GM21737 (cell line): ENCODE measurements around the gene KIF16B.

Experiments used
- ATAC-seq: cut with Tn5 transposase; IDR thresholded peaks from one replicate; pipeline ENCODE4 v1.9.1; 2021; ENCODE audit warnings: mild to moderate bottlenecking, moderate library complexity; ENCODE audit not compliant: unreplicated experiment

The KIF16B gene

GRCh38 chr20:16311756-16312155, 261.5 kb downstream of the KIF16B start:
- ATAC-seq: no peak

DNA sequence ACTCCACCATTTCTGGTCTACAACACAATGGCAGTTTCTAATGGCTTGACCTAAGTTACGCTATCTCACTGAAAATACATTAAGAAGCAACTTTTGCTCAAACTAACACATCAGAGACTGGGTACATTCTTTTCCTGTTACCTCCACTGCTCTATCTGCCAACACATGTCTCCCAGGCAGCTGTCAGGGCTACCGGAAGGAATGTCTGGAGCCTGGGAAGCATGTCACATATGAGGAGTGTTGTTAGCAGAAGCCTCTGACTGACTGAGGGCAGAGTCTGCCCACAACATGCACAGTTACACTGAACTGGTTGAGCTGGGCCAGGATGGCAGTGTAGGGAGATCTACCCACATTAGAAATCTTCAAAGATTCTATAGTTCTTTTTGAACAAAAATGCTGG, 264.5 kb downstream of the KIF16B start:
- ATAC-seq: no peak

GRCh38 chr20:16302818-16303217, 270.4 kb downstream of the KIF16B start:
- ATAC-seq: no peak

GRCh38 chr20:16301986-16302385, 271.3 kb downstream of the KIF16B start:
- ATAC-seq: no peak

- ATAC-seq: no peak
Observed at GRCh38 chr20:16299897-16300296, 273.4 kb downstream of the KIF16B start.

- no peak for ATAC-seq
Observed at GRCh38 chr20:16296931-16297330, 276.3 kb downstream of the KIF16B start.

- no peak for ATAC-seq
Observed at GRCh38 chr20:16295534-16295933, 277.7 kb downstream of the KIF16B start.

- ATAC-seq: no peak
Observed at GRCh38 chr20:16293590-16293989, 279.7 kb downstream of the KIF16B start.

GRCh38 chr20:16292226-16292880, 280.9 kb downstream of the KIF16B start:
- ATAC-seq: no peak

- ATAC-seq: no peak
Observed at GRCh38 chr20:16290358-16290757, 282.9 kb downstream of the KIF16B start.

DNA sequence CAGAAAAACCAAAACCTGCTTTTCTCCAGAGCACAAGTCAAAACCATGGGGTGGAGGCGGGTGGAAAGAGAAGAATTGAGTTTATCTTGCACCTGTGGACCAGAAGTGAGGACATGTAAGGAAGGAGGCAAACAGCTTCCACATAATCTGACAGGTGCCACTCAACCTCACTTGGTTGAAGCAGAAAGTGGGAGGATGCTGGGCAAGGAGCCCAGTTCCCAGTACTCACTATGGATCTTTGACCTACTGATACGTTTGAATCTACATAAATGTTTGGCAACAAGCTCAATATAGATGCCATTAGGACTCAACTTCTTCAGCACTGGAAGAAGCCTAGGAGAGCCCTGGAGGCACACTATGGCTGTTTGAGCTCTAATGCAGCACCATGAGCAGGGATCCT, 285.5 kb downstream of the KIF16B start:
- ATAC-seq: no peak

- no peak for ATAC-seq
Observed at GRCh38 chr20:16286601-16287000, 286.6 kb downstream of the KIF16B start.

GRCh38 chr20:16284385-16285100, 288.7 kb downstream of the KIF16B start:
- no peak for ATAC-seq

- ATAC-seq: no peak
Observed at GRCh38 chr20:16283978-16284377, 289.3 kb downstream of the KIF16B start.

DNA sequence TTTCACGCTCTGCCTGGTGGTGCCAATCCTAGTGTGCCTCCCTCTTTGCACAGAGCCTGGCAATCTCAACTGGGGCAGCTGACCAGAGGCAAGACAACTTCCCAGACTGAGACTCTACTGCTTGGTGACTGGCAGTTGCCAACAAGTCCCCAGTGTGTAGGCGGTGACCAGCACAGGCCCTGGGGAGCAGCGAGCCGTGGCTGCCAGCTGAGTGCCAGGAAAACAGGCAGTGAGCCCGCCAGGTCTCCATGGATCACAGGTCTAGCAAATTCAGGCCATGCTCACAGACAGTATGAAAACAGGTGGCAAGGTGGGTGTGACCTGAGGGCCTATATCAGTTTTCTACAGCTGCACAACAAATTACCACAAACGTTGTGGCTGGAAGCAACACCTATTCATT, 289.9 kb downstream of the KIF16B start:
- ATAC-seq: no peak

DNA sequence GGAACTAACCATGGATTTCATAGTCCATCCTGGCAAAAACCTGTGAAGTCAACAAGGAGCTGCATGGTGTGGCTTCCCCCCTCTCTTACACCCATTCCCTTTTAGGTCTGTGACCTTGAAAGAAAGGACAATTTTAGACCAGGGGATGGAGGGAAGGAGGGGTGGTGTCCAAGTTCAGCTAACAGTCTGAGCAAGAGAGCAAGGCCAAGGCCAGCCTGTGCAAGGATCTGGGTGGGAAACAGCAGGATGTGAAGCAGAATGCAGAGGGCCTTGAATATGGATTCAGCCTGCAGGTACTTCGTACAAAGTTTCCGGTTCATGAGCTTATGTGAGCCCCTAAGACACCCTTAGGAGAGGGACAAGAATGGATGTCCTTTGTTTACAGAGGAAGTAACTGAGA, 293.0 kb downstream of the KIF16B start:
- ATAC-seq: no peak

DNA sequence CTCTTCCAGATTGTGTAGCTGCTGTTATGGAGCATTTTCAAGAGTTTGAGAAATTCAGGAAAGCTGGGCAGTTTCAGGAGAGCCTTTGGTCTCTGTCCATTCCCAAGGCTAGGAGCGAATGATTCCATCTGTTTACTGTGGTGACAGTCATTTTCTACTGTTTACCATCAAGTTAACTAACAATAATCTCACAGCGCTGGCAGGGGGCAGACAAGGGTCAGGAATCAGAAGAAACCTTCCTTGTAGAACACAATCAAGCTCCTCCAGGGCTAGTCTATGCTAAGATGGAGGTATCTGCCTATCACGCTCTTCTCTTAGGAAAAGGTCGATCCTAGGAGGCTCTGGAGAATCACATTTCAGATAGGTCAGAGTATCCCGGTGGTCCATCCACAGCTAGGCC, 293.9 kb downstream of the KIF16B start:
- no peak for ATAC-seq

DNA sequence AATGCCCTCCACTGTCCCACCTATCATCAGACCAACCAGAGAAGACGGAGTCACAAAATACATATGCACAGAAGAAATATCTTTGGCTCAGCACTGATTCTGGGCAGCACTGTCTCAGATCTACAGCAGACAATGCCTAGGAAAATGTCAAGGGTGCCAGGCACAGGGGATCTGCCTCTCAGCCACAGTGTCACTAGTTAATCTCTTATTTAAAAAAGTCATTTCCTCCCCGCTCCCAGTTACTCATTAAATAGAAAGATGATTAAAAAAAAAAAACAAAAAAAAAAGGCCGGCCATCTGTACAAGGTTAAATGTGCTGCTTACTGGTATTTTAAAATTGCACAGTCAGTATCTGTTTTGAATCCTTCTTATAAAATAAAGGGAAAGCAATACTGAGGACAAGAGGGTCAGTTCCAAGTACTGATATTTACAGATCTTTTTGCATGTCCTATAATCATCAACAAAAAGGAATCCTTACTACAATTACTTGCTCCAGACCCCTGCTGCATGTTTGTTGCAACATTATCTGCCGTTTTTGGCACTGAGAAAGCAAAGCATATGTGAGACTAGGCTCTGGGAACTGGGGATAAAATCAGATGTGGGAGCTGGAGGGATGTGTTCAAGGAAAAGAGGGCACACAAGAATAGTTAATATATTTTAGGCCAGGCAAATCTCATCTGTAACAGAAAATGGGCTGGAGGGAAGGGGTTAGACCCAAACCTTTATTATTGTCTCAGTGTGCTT, 299.3 kb downstream of the KIF16B start:
- ATAC-seq: no peak

DNA sequence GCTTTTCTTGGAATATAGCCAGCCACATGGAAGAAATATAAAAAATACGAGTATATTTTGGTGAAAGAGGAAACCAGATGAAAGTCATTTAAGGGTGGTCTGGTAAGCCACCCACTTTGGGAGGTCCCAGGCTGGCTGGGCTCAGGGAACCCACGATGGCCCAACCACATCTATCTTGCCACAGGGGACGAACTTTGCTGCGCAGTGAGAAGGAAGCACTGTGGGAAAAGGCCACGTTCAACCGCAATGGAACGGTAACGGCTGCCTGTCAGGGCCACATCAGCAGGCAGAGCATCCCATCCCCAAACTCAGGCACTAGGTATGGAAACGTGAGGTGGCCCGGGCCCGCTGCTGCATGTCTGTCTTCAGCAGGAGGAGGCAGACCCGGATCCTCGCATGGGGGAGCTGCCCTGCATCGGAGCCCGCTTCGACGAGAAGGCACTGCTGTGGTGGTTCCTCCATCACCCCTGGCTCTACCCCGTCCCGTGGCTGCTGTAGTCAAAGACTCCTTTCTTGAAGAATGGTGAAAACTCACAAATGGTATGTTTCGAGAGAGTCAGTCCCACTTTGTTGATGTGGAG, 300.4 kb downstream of the KIF16B start:
- no peak for ATAC-seq

- ATAC-seq: no peak
Observed at GRCh38 chr20:16271450-16271849, 301.8 kb downstream of the KIF16B start.

- no peak for ATAC-seq
Observed at GRCh38 chr20:16270989-16271388, 302.3 kb downstream of the KIF16B start.
